Stimulated activated CD8-positive, alpha-beta memory T cell treated with anti-CD3 and anti-CD28 coated beads, Interleukin-15, amount 100 ng/mL, for 24 hours (primary cell): ENCODE results near the gene CACNA1B.
"Not testable (repeated sequence)": the region's sequence is repeated elsewhere in the genome, so short reads cannot be mapped to it uniquely, and the experiment has no call there.

Source experiments
- DNase-seq: peaks from one replicate; pipeline ENCODE4 v3.0.0-alpha.2; 2020; ENCODE audit warnings: low read depth

CACNA1B gene

GRCh38 chr9:138073408-138073807, 195.8 kb downstream of the CACNA1B start:
- no peak for DNase-seq

- DNase-seq = no peak
These were observed 196.2 kb downstream of the CACNA1B start for GRCh38 chr9:138073808-138074207.

GRCh38 chr9:138074516-138074915, 196.9 kb downstream of the CACNA1B start:
- DNase-seq = no peak

GRCh38 chr9:138075496-138075895, 197.9 kb downstream of the CACNA1B start:
- no peak for DNase-seq

GRCh38 chr9:138075961-138076649, 198.5 kb downstream of the CACNA1B start:
- no peak for DNase-seq

GRCh38 chr9:138076650-138077009, 199.0 kb downstream of the CACNA1B start:
- no peak for DNase-seq

- no peak for DNase-seq
These were observed 199.5 kb downstream of the CACNA1B start for GRCh38 chr9:138077126-138077525.

GRCh38 chr9:138077898-138078540, 200.4 kb downstream of the CACNA1B start:
- DNase-seq = no peak

GRCh38 chr9:138078846-138079245, 201.3 kb downstream of the CACNA1B start:
- DNase-seq = no peak

- no peak for DNase-seq
These were observed 203.4 kb downstream of the CACNA1B start for GRCh38 chr9:138080979-138081378.

- DNase-seq = no peak
These were observed 205.5 kb downstream of the CACNA1B start for GRCh38 chr9:138082918-138083636.

GRCh38 chr9:138083873-138084272, 206.3 kb downstream of the CACNA1B start:
- DNase-seq = no peak

- DNase-seq = no peak
These were observed 208.0 kb downstream of the CACNA1B start for GRCh38 chr9:138085568-138085967.

GRCh38 chr9:138092057-138092456, 214.5 kb downstream of the CACNA1B start:
- DNase-seq = not testable (repeated sequence)

- no peak for DNase-seq
These were observed 216.4 kb downstream of the CACNA1B start for GRCh38 chr9:138094028-138094427.

GRCh38 chr9:138095813-138096518, 218.4 kb downstream of the CACNA1B start:
- DNase-seq = no peak

- no peak for DNase-seq
These were observed 218.9 kb downstream of the CACNA1B start for GRCh38 chr9:138096519-138096845.

GRCh38 chr9:138097501-138097991, 220.0 kb downstream of the CACNA1B start:
- DNase-seq = no peak

- DNase-seq = no peak
These were observed 220.7 kb downstream of the CACNA1B start for GRCh38 chr9:138098116-138098907.

GRCh38 chr9:138098908-138099791, 221.6 kb downstream of the CACNA1B start:
- DNase-seq = no peak
